ENCODE data around the gene YIPF5.

YIPF5 gene

GRCh38 chr5:144170276-144171024 is at the start of gene YIPF5, which contains the start of gene KCTD16:
TSS of gene YIPF5 (minus strand) at chr5:144170659. CDS start at chr5:144169955, 704 bp downstream.
TSS of gene KCTD16 (plus strand) at chr5:144170873.
- peak; percentile 97 for DNase-seq

GRCh38 chr5:144219869-144220268 is 49.4 kb upstream of the YIPF5 start:
- no peak for DNase-seq

- no peak for DNase-seq
Measured at GRCh38 chr5:144210655-144211054, 40.2 kb upstream of the YIPF5 start.

GRCh38 chr5:144209361-144209760 is 38.9 kb upstream of the YIPF5 start:
- no peak for DNase-seq

GRCh38 chr5:144207875-144208444 is 37.5 kb upstream of the YIPF5 start:
- DNase-seq, result no peak

GRCh38 chr5:144206141-144206540 is 35.7 kb upstream of the YIPF5 start:
- DNase-seq, result no peak

GRCh38 chr5:144205141-144205551 is 34.7 kb upstream of the YIPF5 start:
- DNase-seq, result no peak

- peak; percentile 56 for DNase-seq
Measured at GRCh38 chr5:144203750-144204596, 33.5 kb upstream of the YIPF5 start.

- no peak for DNase-seq
Measured at GRCh38 chr5:144202726-144203125, 32.3 kb upstream of the YIPF5 start.

GRCh38 chr5:144202072-144202471 is 31.6 kb upstream of the YIPF5 start:
- DNase-seq, result no peak

GRCh38 chr5:144201588-144201987 is 31.1 kb upstream of the YIPF5 start:
- DNase-seq, result no peak

GRCh38 chr5:144198386-144198785 is 27.9 kb upstream of the YIPF5 start:
- no peak for DNase-seq

- no peak for DNase-seq
Measured at GRCh38 chr5:144196612-144197011, 26.2 kb upstream of the YIPF5 start.

GRCh38 chr5:144195448-144195847 is 25.0 kb upstream of the YIPF5 start:
- DNase-seq, result no peak

- DNase-seq, result no peak
Measured at GRCh38 chr5:144194144-144194543, 23.7 kb upstream of the YIPF5 start.

- DNase-seq, result no peak
Measured at GRCh38 chr5:144192661-144193060, 22.2 kb upstream of the YIPF5 start.

- peak; percentile 41 for DNase-seq
Measured at GRCh38 chr5:144191998-144192397, 21.5 kb upstream of the YIPF5 start.

GRCh38 chr5:144191531-144191930 is 21.1 kb upstream of the YIPF5 start:
- DNase-seq, result no peak

GRCh38 chr5:144189800-144190429 is 19.5 kb upstream of the YIPF5 start:
- peak; percentile 82 for DNase-seq

GRCh38 chr5:144187699-144188294 is 17.3 kb upstream of the YIPF5 start:
- peak; percentile 85 for DNase-seq

GRCh38 chr5:144183254-144183889 is 12.9 kb upstream of the YIPF5 start:
- DNase-seq, result peak; percentile 36

GRCh38 chr5:144179226-144179625 is 8.8 kb upstream of the YIPF5 start:
- no peak for DNase-seq

All from CD4-positive, alpha-beta T cell treated with Interleukin-17A for 4 hours (primary cell).